Inflammatory macrophage treated with lipopolysaccharide for 1 hour (primary cell): ENCODE data around the gene PPP1R3E.
"Not testable (repeated sequence)": the region's sequence is repeated elsewhere in the genome, so short reads cannot be mapped to it uniquely, and the experiment has no call there.

Source experiments
- DNase-seq, 2 donors: peaks; one replicate each; pipeline ENCODE4 v3.0.0-alpha.2; 2020 to 2022

Gene PPP1R3E

DNA sequence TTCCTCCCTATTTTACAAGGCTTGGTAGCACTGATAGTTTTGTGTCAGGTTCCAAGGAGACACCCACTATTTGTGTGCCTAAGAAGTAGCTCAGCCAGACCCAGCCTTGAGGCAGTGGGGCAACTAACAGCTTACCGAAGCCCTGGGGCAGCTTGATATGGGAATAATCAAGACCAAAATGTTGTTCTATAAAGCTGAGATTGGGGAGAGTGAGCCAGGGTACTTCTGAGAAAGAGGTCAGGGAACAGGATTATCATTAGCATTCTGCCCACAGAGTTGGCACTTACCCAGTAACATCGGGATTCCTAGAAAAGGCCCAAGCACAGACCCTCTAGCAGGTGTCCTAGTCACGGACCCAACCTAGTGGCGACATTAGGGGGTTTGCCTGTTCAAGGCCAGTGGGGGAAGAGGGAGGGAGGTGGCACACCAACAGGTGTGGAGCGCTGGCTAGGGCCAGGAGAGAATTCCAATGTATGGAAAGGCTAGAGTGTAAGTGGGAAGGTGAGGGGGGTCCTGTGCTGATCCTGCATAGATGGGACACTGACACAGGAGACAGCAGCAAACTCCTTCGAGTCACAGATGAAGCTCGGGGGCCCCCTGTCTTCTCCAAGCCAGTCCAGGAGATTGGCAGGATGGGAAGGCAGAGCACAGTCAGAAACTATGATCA lies 4.9 kb downstream of the PPP1R3E start:
- DNase-seq = no peak

DNA sequence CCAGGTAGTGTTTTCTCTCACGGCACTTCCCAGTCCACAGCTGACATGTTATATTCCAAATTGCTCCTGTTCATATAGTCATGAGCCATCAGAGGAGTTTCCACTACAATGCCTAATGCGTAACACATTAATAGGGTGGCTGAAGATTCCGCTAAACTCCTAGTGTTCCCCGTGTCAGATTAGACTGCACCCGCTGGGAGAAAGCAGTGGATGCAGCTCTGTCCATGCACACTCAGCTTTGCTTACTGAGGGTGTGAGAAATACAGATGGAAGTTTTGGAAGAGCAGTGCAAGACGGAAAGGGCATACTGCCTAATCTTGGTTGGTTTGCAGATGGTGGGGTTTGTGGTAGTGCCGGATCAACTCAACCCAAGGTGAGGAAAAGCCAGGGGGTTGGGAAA lies 5.6 kb downstream of the PPP1R3E start:
- no peak for DNase-seq

DNA sequence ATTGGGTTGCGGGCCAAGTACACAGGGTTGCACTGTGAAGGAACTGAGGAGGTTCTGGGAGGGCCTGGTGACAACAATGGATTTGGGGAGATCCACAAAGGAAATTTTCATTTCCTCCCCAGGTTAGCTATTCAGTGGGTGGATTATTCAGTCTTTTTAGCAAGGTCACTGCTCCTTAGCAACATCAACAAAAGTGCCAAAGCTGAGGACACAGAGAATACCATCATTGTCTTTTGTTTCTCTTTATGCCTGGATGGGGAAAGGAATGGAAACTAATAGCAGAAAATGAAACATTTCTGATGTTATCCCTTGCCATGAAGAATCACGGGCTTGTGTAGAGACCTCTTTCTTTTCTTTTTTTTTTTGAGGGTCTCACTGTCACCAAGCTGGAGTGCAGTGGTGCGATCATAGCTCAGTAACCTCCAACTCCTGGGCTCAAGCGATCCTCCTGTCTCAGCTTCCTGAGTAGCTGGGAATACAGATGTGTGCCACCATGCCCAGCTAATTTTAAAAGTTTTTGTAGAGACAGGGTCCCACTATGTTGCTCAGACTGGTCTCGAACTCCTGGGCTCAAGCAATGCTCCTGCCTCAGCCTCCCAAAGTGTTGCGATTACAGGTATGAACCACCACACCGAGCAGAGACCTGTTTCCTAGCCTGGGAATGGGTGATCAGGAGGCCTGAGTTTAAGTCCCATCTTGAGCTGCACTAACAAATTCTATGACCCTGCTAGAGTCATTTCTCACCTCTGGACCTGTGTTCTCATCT lies 6.5 kb downstream of the PPP1R3E start:
- no peak for DNase-seq

DNA sequence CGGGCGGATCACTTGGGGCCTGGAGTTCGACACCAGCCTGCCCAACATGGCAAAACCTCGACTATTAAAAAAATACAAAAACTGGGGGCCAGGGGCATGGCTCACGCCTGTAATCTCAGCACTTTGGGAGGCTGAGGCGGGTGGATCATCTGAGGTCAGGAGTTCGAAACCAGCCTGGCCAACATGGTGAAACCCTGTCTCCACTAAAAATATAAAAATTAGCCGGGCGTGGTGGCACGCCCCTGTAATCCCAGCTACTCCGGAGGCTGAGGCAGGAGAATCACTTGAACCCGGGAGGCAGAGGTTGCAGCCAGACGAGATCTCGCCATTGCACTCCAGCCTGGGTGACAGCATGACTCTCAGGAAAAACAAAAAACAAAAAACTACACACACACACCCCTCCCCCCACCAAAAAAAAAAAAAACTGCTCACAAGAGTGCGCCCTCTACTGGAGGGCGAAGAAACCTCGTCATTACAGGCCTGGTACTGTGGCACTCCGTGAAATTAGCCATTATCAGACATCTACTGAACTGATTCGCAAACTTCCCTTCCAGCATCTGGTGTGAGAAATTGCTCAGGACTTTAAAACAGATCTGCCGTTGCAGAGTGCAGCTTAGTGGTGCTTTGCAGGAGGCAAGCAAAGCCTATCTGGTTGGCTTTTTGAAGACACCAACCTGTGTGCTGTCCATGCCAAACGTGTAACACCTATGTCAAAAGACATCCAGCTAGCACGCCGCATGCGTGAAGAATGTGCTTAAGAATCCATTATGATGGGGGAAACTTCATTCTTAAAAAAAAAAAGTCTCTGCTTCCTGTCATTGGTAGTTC lies 7.7 kb downstream of the PPP1R3E start:
- peak; percentile 38 to 71 for DNase-seq

DNA sequence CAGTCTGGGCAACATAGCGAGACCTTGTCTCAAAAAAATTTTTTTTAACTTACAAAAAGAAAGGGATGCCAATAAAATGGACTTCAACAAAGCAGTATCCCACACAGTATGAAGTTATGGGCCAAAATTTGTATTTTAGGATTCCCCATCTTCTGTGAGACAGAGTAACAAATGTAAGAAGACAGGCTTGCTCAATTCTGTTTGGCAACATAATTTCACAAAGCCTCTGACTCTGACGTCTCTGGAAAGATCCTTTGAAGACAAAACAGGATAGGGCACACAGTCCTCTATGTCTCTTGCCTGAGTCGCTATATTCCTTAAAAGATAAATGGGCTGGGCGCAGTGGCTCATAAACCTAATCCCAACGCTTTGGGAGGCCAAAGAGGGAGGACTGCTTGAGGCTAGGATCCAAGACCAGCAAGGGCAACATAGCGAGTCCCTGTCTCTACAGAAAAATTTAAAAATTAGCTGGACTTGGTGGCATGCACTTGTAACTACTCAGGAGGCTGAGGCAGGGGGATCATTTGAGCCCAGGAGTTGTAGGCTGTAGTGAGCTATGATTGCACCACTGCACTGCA lies 15.7 kb downstream of the PPP1R3E start:
- peak; percentile 67 to 68 for DNase-seq

DNA sequence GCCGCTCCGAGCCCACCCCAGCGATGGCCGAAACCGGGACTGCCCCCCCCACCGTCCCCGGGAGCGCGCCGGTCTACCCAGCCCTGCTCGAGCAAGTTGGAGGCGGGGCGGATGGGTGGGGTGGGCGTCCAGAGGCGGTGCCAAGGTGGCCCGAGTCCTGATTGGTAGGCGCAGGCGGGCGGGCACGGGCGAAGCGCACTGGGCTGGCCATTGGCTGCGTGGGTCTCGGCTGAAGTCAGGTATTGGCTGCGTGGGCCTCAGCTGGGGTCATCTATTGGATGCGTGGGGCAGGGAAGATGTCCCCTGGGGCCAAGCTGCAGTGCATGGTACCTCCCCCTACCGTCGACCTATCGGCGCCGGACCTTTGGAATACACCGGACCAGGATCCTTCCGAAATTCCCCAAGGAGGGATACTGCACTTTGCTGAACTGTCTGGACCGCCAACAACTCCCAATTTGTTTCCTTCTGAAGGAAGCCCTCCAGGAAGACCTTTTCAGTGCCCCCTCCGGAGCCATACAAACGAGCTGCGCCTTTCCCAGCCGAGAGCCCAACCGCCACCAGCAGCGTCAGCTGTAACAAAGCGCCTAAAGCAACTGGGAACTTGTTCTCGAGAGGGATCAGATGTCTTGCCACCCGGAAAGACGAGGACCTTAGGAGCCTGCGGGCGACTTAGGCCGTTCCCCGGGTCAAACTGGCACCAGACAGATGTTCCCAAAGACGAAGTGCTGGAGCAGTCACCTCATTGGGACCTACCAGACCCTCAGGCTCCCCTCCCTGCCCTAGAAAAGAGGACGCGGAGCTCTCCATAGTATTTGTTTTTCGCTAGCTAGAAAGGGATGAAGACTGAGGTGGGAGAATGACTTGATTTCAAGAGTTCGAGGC lies 16.4 kb downstream of the PPP1R3E start, which contains the start of gene HOMEZ:
Gene HOMEZ (minus strand): TSS at position 113 of the 882 bp plus-strand sequence. CDS start 180 bp downstream, outside the sequence.
- DNase-seq = peak; percentile 96 to 98

DNA sequence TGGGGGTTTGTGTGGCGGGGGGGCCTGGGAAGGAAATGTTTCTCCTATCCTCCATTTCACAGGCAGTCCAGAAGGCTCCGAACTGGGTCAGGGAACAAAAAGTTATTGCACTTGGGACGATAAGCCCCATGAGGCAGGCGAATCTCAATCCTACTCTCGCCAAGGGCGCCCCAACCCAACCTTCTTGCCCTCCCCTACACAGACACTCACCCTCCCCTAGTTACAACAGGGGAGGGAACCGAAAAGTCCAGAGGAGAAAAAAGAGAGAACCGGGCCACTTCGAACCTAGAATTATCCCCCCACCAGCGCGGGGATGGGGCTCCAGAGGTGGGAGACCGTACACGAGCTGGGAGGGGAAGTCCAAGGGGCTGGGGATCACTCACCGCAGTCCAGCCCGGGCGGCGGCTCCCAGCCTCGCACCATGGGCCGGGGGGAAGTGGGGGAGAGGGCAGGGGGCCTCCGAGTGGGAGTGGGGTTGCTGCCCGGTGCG lies 17.1 kb downstream of the PPP1R3E start:
- no peak for DNase-seq

DNA sequence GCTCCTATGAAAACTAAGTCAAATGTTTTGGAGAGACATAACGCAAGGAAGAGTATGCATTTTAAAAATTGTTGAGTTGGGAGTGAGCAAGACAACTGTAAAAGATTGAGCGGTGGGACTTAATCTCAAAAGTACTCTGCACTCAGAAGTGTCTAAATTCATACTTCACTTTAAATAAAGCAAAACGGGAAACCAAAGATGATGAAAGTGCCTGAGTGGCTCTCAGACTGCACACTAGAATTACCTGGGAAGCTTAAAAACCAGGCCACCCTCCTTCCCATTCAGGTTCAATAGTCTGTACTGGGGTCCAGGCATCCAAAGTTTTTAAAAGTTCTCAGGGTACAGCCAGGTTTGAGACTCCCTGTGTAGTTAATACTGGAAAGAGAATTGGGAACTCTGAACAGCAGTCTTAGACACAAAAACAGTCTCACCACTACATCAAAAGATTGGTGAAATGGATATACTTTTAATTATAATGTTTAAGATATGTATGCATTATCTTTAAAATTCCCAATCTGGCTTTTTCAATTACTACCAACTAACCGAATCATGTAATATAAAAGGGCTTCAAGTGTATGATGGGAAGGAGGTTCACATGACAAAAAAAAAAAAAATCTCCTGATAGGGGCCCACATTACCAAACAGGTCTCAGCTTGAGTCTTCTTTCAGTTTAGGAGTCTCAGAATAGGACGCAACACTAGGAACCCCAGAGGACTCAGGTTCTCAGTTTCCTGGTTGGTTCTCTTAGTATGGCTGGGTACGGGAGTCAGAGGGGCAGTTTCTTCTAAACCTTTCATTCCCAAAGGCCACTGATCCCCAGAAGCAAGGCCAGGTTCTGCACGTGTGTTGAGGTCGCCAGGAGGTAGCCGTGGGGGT lies 17.8 kb downstream of the PPP1R3E start:
- peak; percentile 67 to 73 for DNase-seq

DNA sequence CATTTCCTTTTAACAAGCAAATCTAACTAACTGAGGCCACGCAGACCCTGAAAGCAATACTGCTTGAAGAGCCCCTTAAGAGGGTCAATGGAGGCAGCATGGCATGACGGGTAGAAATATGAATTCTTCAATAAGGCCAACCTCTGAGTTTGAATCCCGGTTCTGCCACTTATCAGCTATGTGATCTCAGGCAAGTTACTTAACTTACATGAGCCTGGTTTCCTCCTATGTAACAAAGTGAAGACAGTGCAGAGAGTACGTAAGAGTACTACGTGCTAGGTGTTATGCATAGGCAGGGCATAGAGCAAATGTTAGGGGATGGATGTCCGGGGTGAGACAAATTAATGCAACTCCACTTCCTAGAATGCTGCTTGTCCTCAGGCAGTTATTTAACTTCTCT lies 21.4 kb downstream of the PPP1R3E start:
- DNase-seq = no peak

DNA sequence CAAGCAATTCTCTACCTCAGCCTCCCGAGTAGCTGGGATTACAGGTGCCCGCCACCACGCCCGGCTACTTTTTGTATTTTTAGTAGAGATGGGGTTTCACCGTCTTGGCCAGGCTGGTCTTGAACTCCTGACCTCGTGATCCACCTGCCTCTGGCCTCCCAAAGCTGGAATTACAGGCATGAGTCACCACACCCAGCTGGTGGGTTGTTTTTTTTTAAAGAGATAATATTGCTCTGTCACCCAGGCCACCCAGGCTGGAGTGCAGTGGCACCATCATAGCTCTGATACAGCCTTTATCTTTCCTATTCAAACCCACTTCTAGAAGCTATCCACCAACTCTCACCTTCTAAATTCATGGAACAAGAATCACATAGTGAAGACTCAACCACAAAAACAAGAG lies 24.7 kb downstream of the PPP1R3E start:
- not testable (repeated sequence) for DNase-seq

DNA sequence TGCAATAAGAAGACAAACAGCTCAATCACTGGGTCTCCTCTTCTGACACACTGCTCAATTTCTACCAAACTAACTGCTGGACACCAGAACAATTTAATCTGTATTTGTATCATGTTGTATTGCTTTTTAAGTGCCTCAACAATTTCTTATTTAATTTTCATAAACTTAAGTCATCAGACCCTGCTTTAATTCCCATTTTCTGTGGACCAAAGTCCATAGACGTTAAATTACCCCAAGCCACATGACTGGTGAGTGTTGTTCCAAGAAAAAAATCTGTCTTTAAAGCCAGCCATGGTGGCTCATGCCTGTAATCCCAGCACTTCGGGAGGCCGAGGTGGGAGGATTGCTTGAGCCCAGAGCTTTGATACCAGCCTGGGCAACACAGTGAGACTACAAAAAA lies 25.5 kb downstream of the PPP1R3E start:
- DNase-seq = no peak

DNA sequence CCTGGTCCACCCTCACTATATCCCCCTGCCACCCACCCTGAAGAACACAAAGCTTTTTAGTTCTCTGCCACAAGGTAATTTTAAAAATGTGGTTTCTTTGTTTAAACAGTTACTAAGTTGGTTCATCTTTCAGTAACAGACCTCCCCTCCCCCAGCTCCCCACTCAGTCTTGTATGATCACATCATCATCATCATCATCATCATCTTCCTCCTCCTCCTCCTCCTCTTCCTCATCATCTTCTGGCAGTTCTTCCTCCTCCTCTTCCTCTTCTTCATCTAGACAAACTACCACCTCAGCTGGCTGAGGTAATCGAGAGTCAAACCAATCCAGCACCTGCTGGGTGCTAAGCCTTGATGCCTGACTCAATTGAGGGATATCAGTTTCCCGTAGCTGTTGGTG lies 27.2 kb downstream of the PPP1R3E start:
- DNase-seq = no peak

DNA sequence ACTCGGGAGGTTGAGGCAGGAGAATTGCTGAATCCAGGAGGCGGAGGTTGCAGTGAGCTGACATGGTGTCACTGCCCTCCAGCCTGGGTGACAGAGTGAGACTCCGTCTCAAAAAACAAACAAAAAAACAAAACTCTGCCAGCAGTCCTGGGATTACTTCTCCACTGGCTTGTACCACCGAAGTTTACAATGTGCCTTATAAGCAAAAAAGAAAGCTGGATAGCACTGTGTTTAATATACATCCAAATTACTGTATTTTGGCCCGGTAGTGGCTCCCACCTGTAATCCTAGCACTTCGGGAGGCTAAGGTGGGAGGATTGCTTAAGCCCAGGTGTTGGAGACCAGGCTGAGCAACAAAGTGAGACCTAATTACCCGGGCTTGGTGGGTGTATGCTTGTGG lies 33.5 kb downstream of the PPP1R3E start:
- no peak for DNase-seq

DNA sequence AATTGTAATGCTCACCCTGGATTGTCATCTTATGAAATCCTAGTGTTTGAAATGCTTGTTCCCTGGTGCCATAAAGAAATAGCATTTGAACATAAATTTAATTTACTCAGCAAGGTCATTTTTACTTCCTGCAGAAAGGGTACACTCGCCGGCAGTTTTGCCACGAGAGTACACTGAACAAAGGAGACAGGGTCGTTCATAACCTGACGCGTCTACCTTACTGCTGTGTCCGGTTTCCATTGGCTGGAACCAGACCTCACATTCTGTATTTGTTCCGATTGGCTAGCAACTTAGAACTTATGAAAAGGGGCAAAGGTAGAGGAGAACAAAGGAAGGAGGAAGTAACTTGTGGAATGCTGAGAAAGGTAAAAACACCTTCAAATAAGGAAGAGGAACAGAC lies 41.8 kb downstream of the PPP1R3E start:
- not testable (repeated sequence) for DNase-seq

DNA sequence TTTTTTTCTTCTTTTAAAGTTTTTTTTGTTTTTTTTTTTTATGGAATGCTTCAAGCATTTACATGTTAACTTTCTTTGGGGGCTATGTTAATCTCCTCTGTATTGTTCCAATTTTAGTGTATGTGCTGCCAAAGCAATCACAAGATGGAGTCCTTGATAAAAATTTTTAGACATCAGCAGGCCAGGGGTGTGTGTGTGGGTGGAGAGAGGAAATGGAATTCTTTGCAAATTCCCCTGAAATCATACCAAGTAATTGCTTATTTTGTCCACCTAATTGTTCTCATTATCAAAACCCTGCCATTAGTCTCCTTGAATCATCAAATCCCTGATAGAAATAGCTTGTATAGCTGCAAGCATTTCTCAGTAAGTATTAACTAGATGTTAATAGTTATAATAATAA lies 43.2 kb downstream of the PPP1R3E start:
- peak; percentile 44 to 74 for DNase-seq

DNA sequence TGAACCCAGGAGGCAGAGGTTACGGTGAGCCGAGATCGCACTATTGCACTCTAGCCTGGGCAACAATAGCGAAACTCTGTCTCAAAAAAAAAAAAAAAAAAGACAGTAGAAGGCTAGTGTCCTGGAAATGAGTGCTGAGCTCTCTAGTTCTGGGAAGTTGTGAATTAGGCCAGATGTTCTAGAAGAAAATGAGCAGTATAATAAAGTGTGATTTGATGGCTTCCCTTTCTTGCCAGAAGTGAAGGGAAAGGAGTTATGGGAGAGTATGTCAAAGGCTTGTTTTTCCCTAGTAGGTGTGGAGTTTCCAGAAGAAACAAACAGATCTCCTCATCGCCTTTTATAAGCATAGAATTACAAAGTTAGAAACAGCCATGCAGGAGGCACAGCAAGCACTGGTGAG lies 44.4 kb downstream of the PPP1R3E start:
- DNase-seq = no peak

DNA sequence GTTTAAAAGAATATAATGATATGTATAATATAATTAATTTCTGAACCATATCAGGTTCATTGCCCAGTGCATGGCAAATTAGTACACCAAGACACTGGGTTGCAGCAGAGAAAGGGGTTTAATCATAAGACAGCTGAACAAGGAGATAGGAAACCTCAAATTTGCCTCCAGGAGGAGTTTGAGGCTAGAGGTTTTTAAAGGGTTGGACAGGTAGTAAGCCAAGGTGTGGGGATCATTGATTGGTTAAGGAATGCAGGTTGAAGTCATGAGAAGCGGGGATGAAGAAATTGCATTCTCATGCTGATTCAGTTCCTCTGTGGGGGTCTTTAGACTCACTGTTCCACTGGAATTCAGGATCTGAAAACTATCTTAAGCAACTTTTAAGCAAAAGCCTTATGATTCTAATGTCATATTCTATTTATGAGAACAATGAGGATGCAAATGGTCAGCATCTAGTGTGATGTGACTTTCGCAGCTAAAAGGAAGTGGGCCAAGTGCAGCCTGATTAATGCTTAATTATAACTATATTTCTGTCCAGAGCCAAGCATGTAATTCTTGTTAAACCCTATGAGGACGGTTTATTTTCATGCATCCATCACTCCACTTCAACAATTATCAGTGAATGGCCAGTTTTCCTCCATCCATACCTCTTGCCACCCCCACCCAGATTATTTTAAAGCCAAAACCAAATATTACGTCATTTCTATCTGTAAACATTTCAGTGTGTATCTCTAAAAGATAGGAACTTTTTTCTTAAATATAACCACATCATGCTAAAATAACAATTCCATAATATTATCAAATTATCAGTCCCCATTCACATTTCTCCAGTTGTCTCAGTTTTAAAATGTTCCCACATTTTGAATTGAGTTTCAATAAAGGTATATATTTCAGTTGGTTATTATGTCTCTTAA lies 50.0 kb downstream of the PPP1R3E start:
- DNase-seq = peak; percentile 30 to 72

DNA sequence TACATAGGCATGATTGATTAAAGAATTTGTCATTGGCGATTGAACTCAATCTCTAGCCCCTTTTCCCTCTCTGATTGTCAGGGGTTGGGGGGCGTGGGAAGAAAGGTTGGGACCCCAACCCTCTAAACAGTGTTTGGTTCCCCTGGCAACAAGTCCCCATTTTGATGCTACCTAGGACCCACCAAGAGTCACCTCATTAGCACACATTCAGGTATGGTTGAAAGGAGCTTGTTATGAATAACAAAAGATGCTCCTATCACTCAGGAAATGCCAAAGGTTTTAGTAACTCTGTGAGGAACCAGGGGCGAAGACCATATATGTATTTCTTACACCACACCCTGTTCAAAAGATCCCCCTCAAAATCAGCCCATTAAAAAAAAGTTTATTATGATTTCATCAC lies 50.7 kb downstream of the PPP1R3E start:
- no peak for DNase-seq

DNA sequence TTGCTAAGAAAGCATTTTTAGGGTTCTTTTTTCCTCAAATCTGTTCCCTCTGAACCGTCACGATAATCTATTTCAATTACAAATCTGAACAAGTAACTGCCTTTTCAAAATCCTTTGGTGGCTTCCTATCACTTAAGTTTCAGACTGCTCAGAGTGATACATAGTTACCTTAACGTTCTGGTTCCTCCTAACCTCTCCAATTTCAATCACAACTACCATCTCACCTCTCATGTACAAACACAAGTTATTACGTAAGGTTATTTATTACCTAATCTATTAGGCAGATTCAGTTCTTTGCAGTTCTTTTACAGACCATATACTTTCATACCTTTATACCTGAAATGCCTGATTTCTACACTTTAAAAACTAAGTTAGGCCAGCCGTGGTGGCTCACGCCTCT lies 52.8 kb downstream of the PPP1R3E start:
- DNase-seq = no peak

DNA sequence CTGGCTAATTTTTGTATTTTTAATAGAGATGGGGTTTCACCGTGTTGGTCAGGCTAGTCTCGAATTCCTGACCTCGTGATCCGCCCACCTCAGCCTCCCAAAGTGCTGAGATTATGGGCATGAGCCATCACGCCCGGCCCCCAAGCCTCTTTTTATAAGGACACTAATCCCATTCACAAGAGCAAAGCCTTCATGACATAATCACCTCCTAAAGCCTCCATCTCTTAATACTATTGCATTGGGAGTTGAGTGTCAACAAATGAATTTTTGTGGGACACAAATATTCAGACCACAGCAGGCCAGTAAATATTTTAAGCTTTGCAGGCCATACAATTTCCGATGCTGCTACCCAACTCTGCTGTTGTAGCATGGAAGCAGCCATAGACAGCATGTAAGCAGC lies 54.1 kb downstream of the PPP1R3E start:
- DNase-seq = no peak
